Suprapubic skin (tissue), 3 donors: Measurements from ENCODE around the gene AHCYL1.

ENCODE experiments used
- CTCF ChIP-seq, 2 donors: fragments of 200-600 bp in 1 of 2; fragments of 450-650 bp in 1 of 2; sonication (generic) in 1 of 2; IDR thresholded peaks; one replicate each; pipeline ENCODE4 v1.5.1; 2016 to 2019; ENCODE audit warnings: antibody characterized with exemption in 2 of 2, mild to moderate bottlenecking in 1 of 2, moderate library complexity in 1 of 2
- EP300 ChIP-seq: sonication (generic); formaldehyde crosslinking; IDR thresholded peaks from one replicate; pipeline ENCODE4 v1.6.1; 2017; ENCODE audit warnings: antibody characterized with exemption
- POLR2A ChIP-seq, 2 donors: fragments of 450-650 bp; IDR thresholded peaks; one replicate each; pipeline ENCODE4 v1.6.1; 2017; ENCODE audit warnings: antibody characterized with exemption in 2 of 2, mild to moderate bottlenecking in 2 of 2, moderate library complexity in 2 of 2

- no peak for TF ChIP-seq CTCF (IDR thresholded peaks at IDR 0.05)
- TF ChIP-seq EP300: no peak
- TF ChIP-seq POLR2A (IDR thresholded peaks at IDR 0.05): no peak
Observed at GRCh38 chr1:109997867-109998229, 13.3 kb downstream of the AHCYL1 start.
